Mesendoderm (in vitro differentiated cells): ENCODE data around the gene PROSER2.

Experiments
- DNase-seq: peaks from one replicate; pipeline ENCODE4 v3.0.0; 2013
- H2AK5ac ChIP-seq: 2 replicates; pipeline ENCODE4 v1.6.1; 2013; ENCODE audit warnings: low read length, inconsistent platforms
- H2BK120ac ChIP-seq: 2 replicates; pipeline ENCODE4 v1.6.1; 2013; ENCODE audit warnings: low read depth, mild to moderate bottlenecking, low read length, moderate library complexity, mixed read lengths
- H2BK15ac ChIP-seq: replicated peaks from 2 replicates; pipeline ENCODE4 v1.6.1; 2013; ENCODE audit warnings: low read depth, mild to moderate bottlenecking, moderate library complexity
- H2BK5ac ChIP-seq: 2 replicates; pipeline ENCODE4 v1.6.1; 2013; ENCODE audit warnings: low read length, inconsistent platforms
- H3K18ac ChIP-seq: 2 replicates; pipeline ENCODE4 v1.6.1; 2013; ENCODE audit warnings: mild to moderate bottlenecking, low read length, mixed read lengths
- H3K23ac ChIP-seq: one replicate; pipeline ENCODE4 v1.6.1; 2013; ENCODE audit warnings: low read length
- H3K27ac ChIP-seq: 2 replicates; pipeline ENCODE4 v1.5.1; 2013; ENCODE audit warnings: low read depth, mild to moderate bottlenecking, inconsistent platforms, low read length, moderate library complexity
- H3K27me3 ChIP-seq: 2 replicates; pipeline ENCODE4 v1.6.1; 2013; ENCODE audit warnings: low read length, control low read depth, mild to moderate bottlenecking, inconsistent platforms; ENCODE audit not compliant: insufficient read depth, poor library complexity
- H3K36me3 ChIP-seq: 2 replicates; pipeline ENCODE4 v1.6.1; 2013; ENCODE audit warnings: low read length, inconsistent platforms; ENCODE audit not compliant: control insufficient read depth, insufficient read depth
- H3K4ac ChIP-seq: one replicate; pipeline ENCODE4 v1.6.1; 2013; ENCODE audit warnings: low read depth, mild to moderate bottlenecking, low read length, moderate library complexity
- H3K4me1 ChIP-seq: 2 replicates; pipeline ENCODE4 v1.6.1; 2013; ENCODE audit warnings: low read depth, low read length, inconsistent platforms; ENCODE audit not compliant: control insufficient read depth
- H3K4me2 ChIP-seq: 2 replicates; pipeline ENCODE4 v1.6.1; 2013; ENCODE audit warnings: low read length
- H3K4me3 ChIP-seq: 2 replicates; pipeline ENCODE4 v1.5.1; 2013; ENCODE audit warnings: mild to moderate bottlenecking, low read length
- H3K56ac ChIP-seq: one replicate; pipeline ENCODE4 v1.6.1; 2013; ENCODE audit warnings: low read length
- H3K79me1 ChIP-seq: 2 replicates; pipeline ENCODE4 v1.6.1; 2013; ENCODE audit warnings: low read length, inconsistent platforms
- H3K79me2 ChIP-seq: 2 replicates; pipeline ENCODE4 v1.6.1; 2013; ENCODE audit warnings: mild to moderate bottlenecking, low read length; ENCODE audit not compliant: control insufficient read depth, insufficient read depth
- H3K9ac ChIP-seq: 2 replicates; pipeline ENCODE4 v1.6.1; 2013; ENCODE audit warnings: low read length, inconsistent platforms
- H4K5ac ChIP-seq: one replicate; pipeline ENCODE4 v1.6.1; 2013; ENCODE audit warnings: low read length
- H4K8ac ChIP-seq: one replicate; pipeline ENCODE4 v1.6.1; 2013; ENCODE audit warnings: low read depth, mild to moderate bottlenecking, control low read depth, low read length, moderate library complexity
- WGBS: extraction: QIAGEN DNeasy Blood & Tissue Kit; methylation state at CpG from one replicate; pipeline ENCODE4 v1.1.7; 2013; ENCODE audit warnings: low lambda C conversion rate, missing lambda C conversion rate; ENCODE audit not compliant: insufficient coverage; ENCODE audit errors: extremely low coverage; 5-methylcytosine and 5-hydroxymethylcytosine counted together

Gene PROSER2

GRCh38 chr10:11806706-11807105 is 16.4 kb upstream of the PROSER2 start:
- Histone ChIP-seq H3K27me3 (no peaks in the 10 kb centered on the region), H3K36me3 (no peaks in the 10 kb centered on the region), H2BK15ac (no peak overlapping the region), H4K8ac (no peak overlapping the region), H3K27ac (no peak overlapping the region), H3K4ac (no peak overlapping the region), H3K79me2 (no peaks in the 10 kb centered on the region), H4K5ac (no peak overlapping the region), H3K23ac (no peak overlapping the region), H2BK120ac (no peak overlapping the region), H3K79me1 (no peaks in the 10 kb centered on the region), H3K4me2 (no peak overlapping the region), H2AK5ac (no peak overlapping the region), H3K56ac (no peak overlapping the region), H3K18ac (no peak overlapping the region), H2BK5ac (no peak overlapping the region), H3K4me1 (no peaks in the 10 kb centered on the region), H3K4me3 (no peak overlapping the region), H3K9ac (no peak overlapping the region)
- no CpG with 5 or more reads among the region's 6 CpGs for WGBS
- no peak for DNase-seq

- no peaks in the 10 kb centered on the region for H3K36me3 ChIP-seq
- no peak overlapping the region for H2BK15ac ChIP-seq
- no peak overlapping the region for H3K9ac ChIP-seq
- H3K27me3 ChIP-seq: no peaks in the 10 kb centered on the region
- no CpG with 5 or more reads among the region's 5 CpGs for WGBS
- no peaks in the 10 kb centered on the region for H3K79me1 ChIP-seq
- no peak overlapping the region for H2BK120ac ChIP-seq
- H3K79me2 ChIP-seq: no peaks in the 10 kb centered on the region
- H3K27ac ChIP-seq: no peak overlapping the region
- H2AK5ac ChIP-seq: no peak overlapping the region
- H3K56ac ChIP-seq: no peak overlapping the region
- no peak overlapping the region for H3K4ac ChIP-seq
- no peak overlapping the region for H3K4me2 ChIP-seq
- DNase-seq: no peak
- H4K5ac ChIP-seq: no peak overlapping the region
- no peak overlapping the region for H3K23ac ChIP-seq
- no peak overlapping the region for H2BK5ac ChIP-seq
- no peaks in the 10 kb centered on the region for H3K4me1 ChIP-seq
- H3K4me3 ChIP-seq: no peak overlapping the region
- no peak overlapping the region for H3K18ac ChIP-seq
- no peak overlapping the region for H4K8ac ChIP-seq
Measured at GRCh38 chr10:11808808-11809207, 14.3 kb upstream of the PROSER2 start.

GRCh38 chr10:11810313-11810766 is 12.8 kb upstream of the PROSER2 start:
- H3K27me3 ChIP-seq: no peaks in the 10 kb centered on the region
- no peak overlapping the region for H3K4me3 ChIP-seq
- no peaks in the 10 kb centered on the region for H3K4me1 ChIP-seq
- no peak overlapping the region for H2AK5ac ChIP-seq
- H4K5ac ChIP-seq: no peak overlapping the region
- no peak overlapping the region for H4K8ac ChIP-seq
- no peak overlapping the region for H3K9ac ChIP-seq
- no peak overlapping the region for H3K23ac ChIP-seq
- H2BK120ac ChIP-seq: no peak overlapping the region
- H3K79me2 ChIP-seq: no peaks in the 10 kb centered on the region
- H3K79me1 ChIP-seq: no peaks in the 10 kb centered on the region
- no peak overlapping the region for H3K27ac ChIP-seq
- WGBS: no CpG with 5 or more reads among the region's 13 CpGs
- H3K18ac ChIP-seq: no peak overlapping the region
- DNase-seq: no peak
- no peak overlapping the region for H2BK15ac ChIP-seq
- no peak overlapping the region for H3K56ac ChIP-seq
- no peak overlapping the region for H3K4ac ChIP-seq
- H2BK5ac ChIP-seq: no peak overlapping the region
- no peak overlapping the region for H3K4me2 ChIP-seq
- H3K36me3 ChIP-seq: no peaks in the 10 kb centered on the region

GRCh38 chr10:11810973-11811372 is 12.2 kb upstream of the PROSER2 start:
- Histone ChIP-seq H3K79me1 (no peaks in the 10 kb centered on the region), H3K4me1 (no peaks in the 10 kb centered on the region), H3K36me3 (no peaks in the 10 kb centered on the region), H4K8ac (no peak overlapping the region), H3K56ac (no peak overlapping the region), H3K27me3 (no peaks in the 10 kb centered on the region), H3K23ac (no peak overlapping the region), H3K18ac (no peak overlapping the region), H3K9ac (no peak overlapping the region), H2BK120ac (no peak overlapping the region), H4K5ac (no peak overlapping the region), H3K4me2 (no peak overlapping the region), H3K4ac (no peak overlapping the region), H3K4me3 (no peak overlapping the region), H3K27ac (no peak overlapping the region), H2AK5ac (no peak overlapping the region), H3K79me2 (no peaks in the 10 kb centered on the region), H2BK15ac (no peak overlapping the region), H2BK5ac (no peak overlapping the region)
- no peak for DNase-seq
- WGBS: no CpG with 5 or more reads among the region's 6 CpGs

- no CpG with 5 or more reads among the region's 7 CpGs for WGBS
Measured at GRCh38 chr10:11813177-11813576, 10.0 kb upstream of the PROSER2 start.

GRCh38 chr10:11813855-11814567 is 9.1 kb upstream of the PROSER2 start:
- Histone ChIP-seq H3K4me1 (no peaks in the 10 kb centered on the region), H3K79me2 (no peaks in the 10 kb centered on the region), H3K79me1 (no peaks in the 10 kb centered on the region), H3K9ac (no peak overlapping the region), H3K27ac (no peak overlapping the region), H3K23ac (no peak overlapping the region), H4K5ac (no peak overlapping the region), H2AK5ac (no peak overlapping the region), H3K36me3 (no peaks in the 10 kb centered on the region), H3K27me3 (no peaks in the 10 kb centered on the region), H2BK5ac (no peak overlapping the region), H2BK120ac (no peak overlapping the region), H3K4ac (no peak overlapping the region), H3K18ac (no peak overlapping the region), H2BK15ac (no peak overlapping the region), H3K4me3 (no peak overlapping the region), H4K8ac (no peak overlapping the region), H3K56ac (no peak overlapping the region), H3K4me2 (no peak overlapping the region)
- no CpG with 5 or more reads among the region's 13 CpGs for WGBS
- no peak for DNase-seq

More at GRCh38 chr10:11813177-11813576, 10.0 kb upstream of the PROSER2 start:
- Histone ChIP-seq H3K23ac (no peak overlapping the region), H4K8ac (no peak overlapping the region), H3K79me1 (no peaks in the 10 kb centered on the region), H3K18ac (no peak overlapping the region), H4K5ac (no peak overlapping the region), H3K4me2 (no peak overlapping the region), H3K9ac (no peak overlapping the region), H3K27me3 (no peaks in the 10 kb centered on the region), H2BK120ac (no peak overlapping the region), H3K79me2 (no peaks in the 10 kb centered on the region), H3K27ac (no peak overlapping the region), H3K4ac (no peak overlapping the region), H2BK5ac (no peak overlapping the region), H3K36me3 (no peaks in the 10 kb centered on the region), H3K4me3 (no peak overlapping the region), H3K4me1 (no peaks in the 10 kb centered on the region), H3K56ac (no peak overlapping the region), H2BK15ac (no peak overlapping the region), H2AK5ac (no peak overlapping the region)
- DNase-seq: no peak
